ENCODE measurements around the gene VEGFC.

VEGFC gene

GRCh38 chr4:176668324-176668723, 124.4 kb downstream of the VEGFC start:
- H3K27ac ChIP-seq: no peak overlapping the region
- H4K20me1 ChIP-seq (ENCODE audit: insufficient read depth): no peaks in the 10 kb centered on the region
- H3K79me2 ChIP-seq (ENCODE audit: insufficient read depth, low read depth): no peaks in the 10 kb centered on the region
- no peak overlapping the region for H3K4me2 ChIP-seq
- no peak overlapping the region for H2AFZ ChIP-seq (ENCODE audit: low read depth)
- H3K36me3 ChIP-seq (ENCODE audit: insufficient read depth): no peaks in the 10 kb centered on the region
- no peaks in the 10 kb centered on the region for H3K4me1 ChIP-seq (ENCODE audit: low read depth, poor library complexity, severe bottlenecking)
- TF ChIP-seq CTCF (conservative IDR thresholded peaks at IDR 0.05; ENCODE audit: low read depth, low read length): no peak
- no peaks in the 10 kb centered on the region for H3K27me3 ChIP-seq (ENCODE audit: insufficient read depth, low read depth)
- H3K9ac ChIP-seq: no peak overlapping the region
- H3K4me3 ChIP-seq (IDR thresholded peaks at IDR 0.05; ENCODE audit: insufficient read depth, low read depth, low read length): no peak overlapping the region

- Histone ChIP-seq H3K4me3 (IDR thresholded peaks at IDR 0.05; ENCODE audit: insufficient read depth, low read depth, low read length) (no peak overlapping the region), H4K20me1 (ENCODE audit: insufficient read depth) (no peaks in the 10 kb centered on the region), H3K27ac (no peak overlapping the region), H3K9ac (no peak overlapping the region), H3K4me1 (ENCODE audit: low read depth, poor library complexity, severe bottlenecking) (no peaks in the 10 kb centered on the region), H3K79me2 (ENCODE audit: insufficient read depth, low read depth) (no peaks in the 10 kb centered on the region), H2AFZ (ENCODE audit: low read depth) (no peak overlapping the region), H3K4me2 (no peak overlapping the region), H3K36me3 (ENCODE audit: insufficient read depth) (no peaks in the 10 kb centered on the region), H3K27me3 (ENCODE audit: insufficient read depth, low read depth) (no peaks in the 10 kb centered on the region)
- no peak for TF ChIP-seq CTCF (conservative IDR thresholded peaks at IDR 0.05; ENCODE audit: low read depth, low read length)
These were observed 127.8 kb downstream of the VEGFC start for GRCh38 chr4:176664964-176665363.

GRCh38 chr4:176660561-176660960, 132.2 kb downstream of the VEGFC start:
- H3K4me3 ChIP-seq (IDR thresholded peaks at IDR 0.05; ENCODE audit: insufficient read depth, low read depth, low read length): no peak overlapping the region
- H3K4me2 ChIP-seq: no peak overlapping the region
- no peaks in the 10 kb centered on the region for H3K79me2 ChIP-seq (ENCODE audit: insufficient read depth, low read depth)
- TF ChIP-seq CTCF (conservative IDR thresholded peaks at IDR 0.05; ENCODE audit: low read depth, low read length): no peak
- no peak overlapping the region for H3K9ac ChIP-seq
- no peak overlapping the region for H3K27ac ChIP-seq
- no peaks in the 10 kb centered on the region for H4K20me1 ChIP-seq (ENCODE audit: insufficient read depth)
- no peak overlapping the region for H2AFZ ChIP-seq (ENCODE audit: low read depth)
- H3K27me3 ChIP-seq (ENCODE audit: insufficient read depth, low read depth): no peaks in the 10 kb centered on the region
- no peaks in the 10 kb centered on the region for H3K4me1 ChIP-seq (ENCODE audit: low read depth, poor library complexity, severe bottlenecking)
- no peaks in the 10 kb centered on the region for H3K36me3 ChIP-seq (ENCODE audit: insufficient read depth)

GRCh38 chr4:176656108-176656507, 136.6 kb downstream of the VEGFC start:
- H3K27me3 ChIP-seq (ENCODE audit: insufficient read depth, low read depth): no peaks in the 10 kb centered on the region
- H4K20me1 ChIP-seq (ENCODE audit: insufficient read depth): no peaks in the 10 kb centered on the region
- H3K4me2 ChIP-seq: no peak overlapping the region
- no peak overlapping the region for H3K27ac ChIP-seq
- no peak overlapping the region for H3K9ac ChIP-seq
- no peaks in the 10 kb centered on the region for H3K79me2 ChIP-seq (ENCODE audit: insufficient read depth, low read depth)
- H3K36me3 ChIP-seq (ENCODE audit: insufficient read depth): no peaks in the 10 kb centered on the region
- no peaks in the 10 kb centered on the region for H3K4me1 ChIP-seq (ENCODE audit: low read depth, poor library complexity, severe bottlenecking)
- no peak overlapping the region for H3K4me3 ChIP-seq (IDR thresholded peaks at IDR 0.05; ENCODE audit: insufficient read depth, low read depth, low read length)
- H2AFZ ChIP-seq (ENCODE audit: low read depth): no peak overlapping the region
- no peak for TF ChIP-seq CTCF (conservative IDR thresholded peaks at IDR 0.05; ENCODE audit: low read depth, low read length)
